22Rv1 (cell line): ENCODE results near the gene SARS1.

ENCODE experiments used
- ZFX ChIP-seq: fragments of 450-650 bp; IDR thresholded peaks from 2 replicates; pipeline ENCODE4 v1.6.1; 2017; ENCODE audit warnings: antibody characterized with exemption, borderline replicate concordance
- TF ChIP-seq, protein P1 (sequence below): fragments of 450-650 bp; IDR thresholded peaks from 2 replicates; pipeline ENCODE4 v1.5.1; 2017; ENCODE audit warnings: mild to moderate bottlenecking

DNA sequence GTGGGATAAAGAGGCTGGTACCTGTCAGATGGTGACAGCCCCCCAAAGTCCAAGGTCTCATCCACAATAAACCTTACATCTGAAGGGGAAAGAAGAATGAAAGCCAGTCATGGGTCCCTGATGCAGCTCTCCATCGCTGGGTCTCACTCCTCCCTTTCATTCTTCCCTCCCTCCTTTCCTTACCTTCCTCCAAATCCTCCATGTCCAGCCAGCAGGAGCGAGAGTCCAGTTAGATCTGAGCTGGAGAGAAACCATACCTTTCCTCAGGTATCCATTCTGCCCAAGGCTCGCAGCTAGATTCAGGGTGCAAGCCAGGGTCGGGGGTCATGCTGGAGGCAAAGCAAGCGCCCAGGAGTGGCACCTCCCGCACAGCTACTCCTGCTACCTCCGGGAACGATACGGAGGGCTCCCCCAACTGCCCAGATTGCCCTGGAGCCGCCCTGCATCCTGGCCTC, 68.8 kb downstream of the SARS1 start:
- TF ChIP-seq, protein P1, sequence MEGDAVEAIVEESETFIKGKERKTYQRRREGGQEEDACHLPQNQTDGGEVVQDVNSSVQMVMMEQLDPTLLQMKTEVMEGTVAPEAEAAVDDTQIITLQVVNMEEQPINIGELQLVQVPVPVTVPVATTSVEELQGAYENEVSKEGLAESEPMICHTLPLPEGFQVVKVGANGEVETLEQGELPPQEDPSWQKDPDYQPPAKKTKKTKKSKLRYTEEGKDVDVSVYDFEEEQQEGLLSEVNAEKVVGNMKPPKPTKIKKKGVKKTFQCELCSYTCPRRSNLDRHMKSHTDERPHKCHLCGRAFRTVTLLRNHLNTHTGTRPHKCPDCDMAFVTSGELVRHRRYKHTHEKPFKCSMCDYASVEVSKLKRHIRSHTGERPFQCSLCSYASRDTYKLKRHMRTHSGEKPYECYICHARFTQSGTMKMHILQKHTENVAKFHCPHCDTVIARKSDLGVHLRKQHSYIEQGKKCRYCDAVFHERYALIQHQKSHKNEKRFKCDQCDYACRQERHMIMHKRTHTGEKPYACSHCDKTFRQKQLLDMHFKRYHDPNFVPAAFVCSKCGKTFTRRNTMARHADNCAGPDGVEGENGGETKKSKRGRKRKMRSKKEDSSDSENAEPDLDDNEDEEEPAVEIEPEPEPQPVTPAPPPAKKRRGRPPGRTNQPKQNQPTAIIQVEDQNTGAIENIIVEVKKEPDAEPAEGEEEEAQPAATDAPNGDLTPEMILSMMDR = no peak
- TF ChIP-seq ZFX = no peak
